T follicular helper cell (primary cell): ENCODE data around the gene GRWD1.
A peak's percentile ranks its signal among the peaks of the same experiment; 100 is the strongest.

ENCODE experiments used
- DNase-seq: peaks from one replicate; pipeline ENCODE4 v3.0.0-alpha.2; 2020; ENCODE audit warnings: low read depth

GRWD1 gene

GRCh38 chr19:48497728-48498594, 52.2 kb downstream of the GRWD1 start:
- DNase-seq = no peak

- DNase-seq = no peak
These were observed 53.0 kb downstream of the GRWD1 start for GRCh38 chr19:48498595-48499311.

- DNase-seq = no peak
These were observed 53.7 kb downstream of the GRWD1 start for GRCh38 chr19:48499316-48500090.

GRCh38 chr19:48500830-48501493, 55.2 kb downstream of the GRWD1 start:
- no peak for DNase-seq

- DNase-seq = no peak
These were observed 55.9 kb downstream of the GRWD1 start for GRCh38 chr19:48501494-48502349.

GRCh38 chr19:48502350-48503018, 56.7 kb downstream of the GRWD1 start:
- DNase-seq = peak; percentile 74

- no peak for DNase-seq
These were observed 60.5 kb downstream of the GRWD1 start for GRCh38 chr19:48506138-48506733.
